IMR-90 (cell line): ENCODE data around the gene ZNF268. TPM values are rescaled to one million over a fixed set of nuclear protein-coding genes. Genes with fewer than 3 reads are reported as not detected.

ENCODE experiments used
- ATAC-seq: fragments of 200-7000 bp; cut with Tn5 transposase; 2 replicates; pipeline ENCODE4 v1.9.1; 2020; ENCODE audit warnings: low read depth, mild to moderate bottlenecking, moderate library complexity
- BruUV-seq: library from RNA; stranded (reverse); fragments of 400-500 nt; replicated peaks from 2 replicates; lab custom pipeline; 2021; lab: Mats Ljungman, UMichigan
- CTCF ChIA-PET: fragments of 300-600 bp; formaldehyde crosslinking; extraction: SDS; loops from one replicate; lab custom pipeline; 2021; ENCODE audit warnings: antibody characterized with exemption; lab: Yijun Ruan, JAX
- POLR2A ChIA-PET: fragments of 300-600 bp; sonication (Branson Sonifier 250); formaldehyde crosslinking; loops from one replicate; lab custom pipeline; 2022; ENCODE audit warnings: antibody characterized with exemption; ENCODE audit not compliant: unreplicated experiment; lab: Charles Lee
- DNase-seq: peaks from one replicate; pipeline ENCODE4 v3.0.0; 2013
- H2AFZ ChIP-seq: replicated peaks from 2 replicates; pipeline ENCODE3; 2013; ENCODE audit warnings: low read length, mild to moderate bottlenecking; ENCODE audit not compliant: poor library complexity
- H2AK5ac ChIP-seq: 2 replicates; pipeline ENCODE4 v1.6.1; 2013; ENCODE audit warnings: low read depth, low read length, inconsistent platforms
- H2AK9ac ChIP-seq: replicated peaks from 2 replicates; pipeline ENCODE3; 2013; ENCODE audit warnings: mild to moderate bottlenecking, low read depth, low read length, moderate library complexity; ENCODE audit not compliant: poor library complexity
- H2BK120ac ChIP-seq: 2 replicates; pipeline ENCODE4 v1.6.1; 2013; ENCODE audit warnings: low read depth, low read length, inconsistent platforms
- H2BK15ac ChIP-seq: 3 replicates; pipeline ENCODE4 v1.6.1; 2013; ENCODE audit warnings: low read depth, low read length, inconsistent platforms
- H2BK20ac ChIP-seq: 2 replicates; pipeline ENCODE4 v1.6.1; 2013; ENCODE audit warnings: low read depth, mild to moderate bottlenecking, inconsistent platforms, low read length, moderate library complexity
- H2BK5ac ChIP-seq: 2 replicates; pipeline ENCODE4 v1.6.1; 2013; ENCODE audit warnings: mild to moderate bottlenecking, low read depth, low read length, inconsistent platforms; ENCODE audit not compliant: poor library complexity, severe bottlenecking
- H3K14ac ChIP-seq: replicated peaks from 2 replicates; pipeline ENCODE4 v1.6.1; 2013; ENCODE audit warnings: low read depth, low read length, inconsistent platforms
- H3K18ac ChIP-seq: 2 replicates; pipeline ENCODE4 v1.6.1; 2013; ENCODE audit warnings: low read depth, low read length, control low read depth
- H3K23ac ChIP-seq: 2 replicates; pipeline ENCODE4 v1.6.1; 2013; ENCODE audit warnings: low read depth, low read length, inconsistent platforms
- H3K27ac ChIP-seq: 2 replicates; pipeline ENCODE4 v1.5.1; 2013; ENCODE audit warnings: mild to moderate bottlenecking, control low read depth, low read length; ENCODE audit not compliant: insufficient read depth
- H3K27me3 ChIP-seq: 2 replicates; pipeline ENCODE4 v1.6.1; 2013; ENCODE audit warnings: low read length; ENCODE audit not compliant: control insufficient read depth, insufficient read depth
- H3K36me3 ChIP-seq: 2 replicates; pipeline ENCODE4 v1.6.1; 2013; ENCODE audit warnings: low read length, mixed read lengths; ENCODE audit not compliant: control insufficient read depth, insufficient read depth
- H3K4ac ChIP-seq: 2 replicates; pipeline ENCODE4 v1.6.1; 2013; ENCODE audit warnings: low read depth, low read length, inconsistent platforms
- H3K4me1 ChIP-seq: 2 replicates; pipeline ENCODE4 v1.6.1; 2013; ENCODE audit warnings: low read length, mixed read lengths; ENCODE audit not compliant: control insufficient read depth, insufficient read depth
- H3K4me2 ChIP-seq: 2 replicates; pipeline ENCODE4 v1.6.1; 2013; ENCODE audit warnings: low read depth, mild to moderate bottlenecking, control low read depth, low read length, moderate library complexity
- H3K4me3 ChIP-seq: 2 replicates; pipeline ENCODE4 v1.5.1; 2013; ENCODE audit warnings: low read depth, mild to moderate bottlenecking, control low read depth, low read length, moderate library complexity; ENCODE audit not compliant: insufficient read depth
- H3K56ac ChIP-seq: 2 replicates; pipeline ENCODE4 v1.6.1; 2013; ENCODE audit warnings: low read length, inconsistent platforms; ENCODE audit not compliant: insufficient read depth; ENCODE audit errors: extremely low read depth
- H3K79me1 ChIP-seq, 2 experiments: 2 replicates each; pipeline ENCODE4 v1.6.1; 2013; ENCODE audit warnings: low read length in 2 of 2, inconsistent platforms in 1 of 2, low read depth in 1 of 2
- H3K9ac ChIP-seq: 2 replicates; pipeline ENCODE4 v1.6.1; 2013; ENCODE audit warnings: low read depth, low read length, control low read depth
- H3K9me1 ChIP-seq: 2 replicates; pipeline ENCODE4 v1.6.1; 2013; ENCODE audit warnings: low read length, inconsistent platforms; ENCODE audit not compliant: insufficient read depth
- H3K9me3 ChIP-seq: 2 replicates; pipeline ENCODE4 v1.6.1; 2013; ENCODE audit warnings: low read length; ENCODE audit not compliant: control insufficient read depth, insufficient read depth
- H4K20me1 ChIP-seq: 2 replicates; pipeline ENCODE4 v1.6.1; 2013; ENCODE audit warnings: low read length, inconsistent platforms; ENCODE audit not compliant: insufficient read depth
- H4K5ac ChIP-seq: 2 replicates; pipeline ENCODE4 v1.6.1; 2013; ENCODE audit warnings: mild to moderate bottlenecking, low read depth, low read length, control low read depth
- H4K8ac ChIP-seq, 2 experiments: 2 replicates each; pipeline ENCODE4 v1.6.1; 2013; ENCODE audit warnings: low read depth in 2 of 2, low read length in 2 of 2, control low read depth in 1 of 2, inconsistent platforms in 1 of 2
- H4K91ac ChIP-seq: 2 replicates; pipeline ENCODE4 v1.6.1; 2013; ENCODE audit warnings: low read depth, low read length, inconsistent platforms; ENCODE audit not compliant: insufficient read depth
- MXI1 ChIP-seq: IDR thresholded peaks from 2 replicates; pipeline ENCODE4 v1.6.1; 2012; ENCODE audit warnings: low read depth, mild to moderate bottlenecking, low read length, moderate library complexity, borderline replicate concordance
- RAD21 ChIP-seq: IDR thresholded peaks from 2 replicates; pipeline ENCODE4 v1.6.1; 2012; ENCODE audit warnings: low read length, improper control_type of control experiment
- RCOR1 ChIP-seq: IDR thresholded peaks from 2 replicates; pipeline ENCODE4 v1.6.1; 2012; ENCODE audit warnings: mild to moderate bottlenecking, low read length, improper control_type of control experiment; ENCODE audit not compliant: insufficient replicate concordance
- WGBS, 2 experiments: methylation state at CpG; one replicate each; pipeline versions ENCODE4 v1.1.5 to v1.1.7; 2013; ENCODE audit warnings: missing lambda C conversion rate in 2 of 2; ENCODE audit not compliant: insufficient read length in 1 of 2; ENCODE audit errors: extremely low coverage in 2 of 2; 5-methylcytosine and 5-hydroxymethylcytosine counted together
- dilution Hi-C: fragments of 300-500 bp; cut with HindIII; formaldehyde crosslinking; loops from one replicate; pipeline ENCODE4 v1.14.3; 2018; ENCODE audit warnings: low sequenced_read_pairs; ENCODE audit not compliant: unreplicated experiment
- in situ Hi-C: fragments of 300-500 bp; cut with MboI; formaldehyde crosslinking; loops from 3 replicates; pipeline ENCODE4 v1.14.3; 2019; ENCODE audit warnings: low sequenced_read_pairs, inconsistent platforms, mixed read lengths
- intact Hi-C: fragments of 100-400 bp; cut with micrococcal nuclease; formaldehyde crosslinking; loops from 2 replicates; pipeline ENCODE4 v1.10.0; 2022
- polyA plus RNA-seq, 3 experiments: library from polyadenylated mRNA; depleted of rRNA; stranded (reverse); fragments of >200 nt; gene quantifications; 2 replicates each; pipeline ENCODE4 v1.2.3, GENCODE V29; 2012; ENCODE audit warnings: low replicate concordance in 1 of 3
- total RNA-seq: library from RNA; depleted of rRNA; stranded (reverse); fragments of >200 nt; gene quantifications from 2 replicates; pipeline ENCODE4 v1.2.3, GENCODE V29; 2012

ZNF268 gene
- total and polyA plus RNA-seq, 2 of the 4 experiments (the other 2 are of a cell fraction): 6.7 to 54.5 TPM

- Histone ChIP-seq H3K4me2 (no peak overlapping the region), H3K18ac (no peak overlapping the region), H3K36me3 (peaks cover 23% of the 10 kb centered on the region), H3K9ac (no peak overlapping the region), H2AK5ac (no peak overlapping the region), H2AK9ac (no peak overlapping the region), H2BK120ac (no peak overlapping the region), H2AFZ (no peak overlapping the region), H3K14ac (no peak overlapping the region), H3K56ac (no peak overlapping the region), H3K27me3 (no peaks in the 10 kb centered on the region), H3K23ac (no peak overlapping the region), H4K20me1 (no peaks in the 10 kb centered on the region), H3K9me1 (no peaks in the 10 kb centered on the region), H3K4me1 (no peaks in the 10 kb centered on the region), H4K91ac (no peak overlapping the region), H4K8ac (no peak overlapping the region), H3K4me3 (no peak overlapping the region), H2BK5ac (no peak overlapping the region), H3K4ac (no peak overlapping the region), H2BK15ac (no peak overlapping the region), H4K5ac (no peak overlapping the region), H3K9me3 (peaks cover 50% of the 10 kb centered on the region), H3K79me1 (peaks cover 0 to 3% of the 10 kb centered on the region in 2 experiments; a peak in 1 of 4 replicates), H2BK20ac (no peak overlapping the region), H3K27ac (no peak overlapping the region)
- ChIA-PET CTCF (no interaction called here), POLR2A (no interaction called here)
- ATAC-seq (no peak), DNase-seq (no peak)
- intact Hi-C loops: no loop called here
- WGBS, 2 experiments: no CpG with 5 or more reads among the region's 2 CpGs
- TF ChIP-seq MXI1 (no peak), RAD21 (no peak), RCOR1 (no peak)
- no TSS peak for BruUV-seq
- in situ Hi-C loops: no loop called here
- dilution Hi-C loops: no loop called here
Observed at GRCh38 chr12:133201888-133202287, 20.6 kb downstream of the ZNF268 start.
